Activated CD4-positive, alpha-beta T cell treated with anti-CD3 and anti-CD28 coated beads, Interleukin-2, amount 10 ng/mL, durations not matched to agents 24 days and 14 days (primary cell): ENCODE measurements around the gene RIC3. TPM values are rescaled to one million over a fixed set of nuclear protein-coding genes. Genes with fewer than 3 reads are reported as not detected.

Source experiments
- DNase-seq: peaks from one replicate; pipeline ENCODE4 v3.0.0; 2022
- H3K27ac Mint-ChIP-seq: one replicate; pipeline ENCODE4 v1.8.0; 2022; ENCODE audit warnings: mild to moderate bottlenecking, mixed read lengths
- H3K27me3 Mint-ChIP-seq: one replicate; pipeline ENCODE4 v1.8.0; 2022; ENCODE audit warnings: mixed read lengths
- H3K36me3 Mint-ChIP-seq: one replicate; pipeline ENCODE4 v1.8.0; 2022; ENCODE audit warnings: low read depth, mild to moderate bottlenecking, mixed read lengths
- H3K4me1 Mint-ChIP-seq: one replicate; pipeline ENCODE4 v1.8.0; 2021; ENCODE audit warnings: mixed read lengths
- H3K4me3 Mint-ChIP-seq: one replicate; pipeline ENCODE4 v1.8.0; 2022; ENCODE audit warnings: mild to moderate bottlenecking, moderate library complexity, mixed read lengths
- H3K9me3 Mint-ChIP-seq: one replicate; pipeline ENCODE4 v1.8.0; 2021; ENCODE audit warnings: mixed read lengths
- intact Hi-C: fragments of 100-400 bp; cut with micrococcal nuclease; formaldehyde crosslinking; loops from one replicate; pipeline ENCODE4 v1.15.1; 2023
- total RNA-seq: library from RNA; stranded (reverse); gene quantifications from 2 replicates; pipeline ENCODE4 v1.2.3, GENCODE V29; 2022

The RIC3 gene
- total RNA-seq, 1 donor from 2014 or later = 4.5 TPM

GRCh38 chr11:8095806-8096522, 72.9 kb downstream of the RIC3 start:
- intact Hi-C loops = no loop called here
- no peaks in the 10 kb centered on the region for H3K36me3 Mint-ChIP-seq
- no peaks in the 10 kb centered on the region for H3K9me3 Mint-ChIP-seq
- DNase-seq = no peak
- H3K4me1 Mint-ChIP-seq = peaks cover 3% of the 10 kb centered on the region
- no peak overlapping the region for H3K27ac Mint-ChIP-seq
- no peak overlapping the region for H3K4me3 Mint-ChIP-seq
- H3K27me3 Mint-ChIP-seq = no peaks in the 10 kb centered on the region

- Mint-ChIP-seq H3K27me3 (no peaks in the 10 kb centered on the region), H3K4me3 (no peak overlapping the region), H3K4me1 (peaks cover 3% of the 10 kb centered on the region), H3K27ac (no peak overlapping the region), H3K9me3 (no peaks in the 10 kb centered on the region), H3K36me3 (no peaks in the 10 kb centered on the region)
- no peak for DNase-seq
- intact Hi-C loops = no loop called here
These were observed 73.5 kb downstream of the RIC3 start for GRCh38 chr11:8095371-8095770.

GRCh38 chr11:8094656-8095055, 74.2 kb downstream of the RIC3 start:
- DNase-seq = no peak
- H3K4me3 Mint-ChIP-seq = no peak overlapping the region
- H3K27ac Mint-ChIP-seq = no peak overlapping the region
- intact Hi-C loops = no loop called here
- H3K9me3 Mint-ChIP-seq = no peaks in the 10 kb centered on the region
- H3K4me1 Mint-ChIP-seq = peaks cover 3% of the 10 kb centered on the region
- H3K27me3 Mint-ChIP-seq = no peaks in the 10 kb centered on the region
- H3K36me3 Mint-ChIP-seq = no peaks in the 10 kb centered on the region

- Mint-ChIP-seq H3K27ac (no peak overlapping the region), H3K36me3 (no peaks in the 10 kb centered on the region), H3K9me3 (no peaks in the 10 kb centered on the region), H3K27me3 (no peaks in the 10 kb centered on the region), H3K4me1 (peaks cover 3% of the 10 kb centered on the region), H3K4me3 (no peak overlapping the region)
- no peak for DNase-seq
- intact Hi-C loops = no loop called here
These were observed 74.8 kb downstream of the RIC3 start for GRCh38 chr11:8093931-8094575.

GRCh38 chr11:8092587-8093424, 76.0 kb downstream of the RIC3 start:
- intact Hi-C loops = loop anchor here (1.0 kb wide), 1 partner anchor 87 kb away; no protein-coding TSS in a partner anchor

DNA sequence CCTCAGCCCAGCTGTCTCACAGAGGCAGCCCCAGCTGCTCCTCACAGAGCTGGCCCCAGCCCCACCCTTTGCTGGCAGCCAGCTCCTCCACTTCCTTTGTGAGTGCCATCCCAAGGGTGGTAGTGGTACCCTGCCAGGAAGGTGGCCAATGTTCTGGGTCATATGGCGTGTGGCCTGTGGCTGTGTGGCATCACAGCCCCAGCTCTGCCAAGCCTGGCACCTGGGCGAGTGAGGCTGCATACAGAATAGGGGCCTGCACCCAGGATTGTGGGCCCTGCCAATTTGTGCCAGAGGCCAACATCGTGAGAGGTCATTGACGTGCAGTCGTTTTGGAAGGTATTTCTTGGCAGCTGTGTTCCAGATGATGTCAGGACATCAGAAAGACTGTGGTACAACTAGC, 77.1 kb downstream of the RIC3 start:
- Mint-ChIP-seq H3K9me3 (no peaks in the 10 kb centered on the region), H3K4me1 (peaks cover 3% of the 10 kb centered on the region), H3K36me3 (no peaks in the 10 kb centered on the region), H3K27me3 (no peaks in the 10 kb centered on the region), H3K4me3 (no peak overlapping the region), H3K27ac (no peak overlapping the region)
- DNase-seq = no peak
- intact Hi-C loops = loop anchor here (1.0 kb wide), 1 partner anchor 85 kb away; no protein-coding TSS in a partner anchor

More at GRCh38 chr11:8092587-8093424, 76.0 kb downstream of the RIC3 start:
- H3K4me3 Mint-ChIP-seq = no peak overlapping the region
- H3K27ac Mint-ChIP-seq = no peak overlapping the region
- no peaks in the 10 kb centered on the region for H3K9me3 Mint-ChIP-seq
- peaks cover 3% of the 10 kb centered on the region for H3K4me1 Mint-ChIP-seq
- H3K27me3 Mint-ChIP-seq = no peaks in the 10 kb centered on the region
- no peaks in the 10 kb centered on the region for H3K36me3 Mint-ChIP-seq
- DNase-seq = peak; percentile 76

DNA sequence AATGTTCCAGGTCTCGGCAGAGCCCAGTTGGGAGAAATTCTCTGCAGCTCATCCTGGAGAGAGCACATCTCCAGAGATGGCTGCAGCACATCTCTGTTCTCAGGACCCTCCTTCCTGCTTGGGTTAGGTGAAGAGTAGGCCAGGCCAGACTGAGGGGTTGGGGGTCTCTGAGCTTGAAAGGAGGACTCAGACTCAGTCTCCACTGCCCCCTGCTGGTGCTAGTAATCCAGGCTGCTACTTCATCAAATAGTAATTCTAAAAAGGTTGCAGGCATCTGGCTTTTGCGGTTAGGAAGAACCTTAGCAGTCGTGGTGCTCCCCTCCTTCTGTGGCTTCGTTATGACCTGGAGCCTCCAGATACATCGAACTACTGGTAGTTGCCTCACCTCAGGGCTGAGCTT, 78.1 kb downstream of the RIC3 start:
- intact Hi-C loops = no loop called here
- Mint-ChIP-seq H3K27ac (no peak overlapping the region), H3K9me3 (no peaks in the 10 kb centered on the region), H3K4me1 (peaks cover 3% of the 10 kb centered on the region), H3K4me3 (no peak overlapping the region), H3K36me3 (no peaks in the 10 kb centered on the region), H3K27me3 (peaks cover 2% of the 10 kb centered on the region)
- peak; percentile 61 for DNase-seq

DNA sequence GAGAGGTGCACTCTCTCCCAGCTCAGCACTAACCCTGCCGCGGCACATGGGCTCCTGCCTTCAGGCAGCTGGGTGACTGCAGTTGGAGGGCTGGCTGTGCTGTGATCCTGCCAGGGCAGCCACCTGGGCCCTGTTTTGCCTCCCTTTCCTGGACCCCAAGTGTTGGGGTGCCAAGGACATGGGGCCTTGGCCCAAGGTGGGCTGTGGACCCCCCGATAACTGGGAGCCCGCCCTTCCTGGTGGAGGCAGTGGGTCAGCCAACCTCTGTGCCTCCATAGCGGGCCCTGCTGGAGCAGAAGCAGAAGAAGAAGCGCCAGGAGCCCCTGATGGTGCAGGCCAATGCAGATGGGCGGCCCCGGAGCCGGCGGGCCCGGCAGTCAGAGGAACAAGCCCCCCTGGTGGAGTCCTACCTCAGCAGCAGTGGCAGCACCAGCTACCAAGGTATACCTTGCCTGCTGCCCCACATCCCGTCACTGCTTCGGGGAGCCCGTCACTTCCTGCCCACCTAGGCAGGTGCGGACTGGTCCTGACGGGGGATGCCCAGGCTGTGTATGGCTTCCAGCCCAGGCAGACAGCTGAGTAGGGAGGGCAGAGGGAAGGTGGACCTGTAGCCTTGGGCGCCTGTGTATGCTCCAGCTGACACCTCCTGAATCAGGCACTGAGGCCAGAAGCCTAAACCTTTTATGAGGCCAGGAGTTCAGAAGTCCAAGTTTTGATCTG, 78.9 kb downstream of the RIC3 start:
- intact Hi-C loops = no loop called here
- no peak for DNase-seq
- Mint-ChIP-seq H3K27me3 (peaks cover 3% of the 10 kb centered on the region), H3K27ac (no peak overlapping the region), H3K4me1 (peaks cover 3% of the 10 kb centered on the region), H3K9me3 (no peaks in the 10 kb centered on the region), H3K36me3 (no peaks in the 10 kb centered on the region), H3K4me3 (no peak overlapping the region)

GRCh38 chr11:8087756-8088155, 81.1 kb downstream of the RIC3 start:
- peaks cover 3% of the 10 kb centered on the region for H3K4me1 Mint-ChIP-seq
- DNase-seq = no peak
- H3K4me3 Mint-ChIP-seq = no peak overlapping the region
- H3K36me3 Mint-ChIP-seq = no peaks in the 10 kb centered on the region
- H3K27ac Mint-ChIP-seq = no peak overlapping the region
- H3K9me3 Mint-ChIP-seq = no peaks in the 10 kb centered on the region
- intact Hi-C loops = no loop called here
- H3K27me3 Mint-ChIP-seq = peaks cover 15% of the 10 kb centered on the region

DNA sequence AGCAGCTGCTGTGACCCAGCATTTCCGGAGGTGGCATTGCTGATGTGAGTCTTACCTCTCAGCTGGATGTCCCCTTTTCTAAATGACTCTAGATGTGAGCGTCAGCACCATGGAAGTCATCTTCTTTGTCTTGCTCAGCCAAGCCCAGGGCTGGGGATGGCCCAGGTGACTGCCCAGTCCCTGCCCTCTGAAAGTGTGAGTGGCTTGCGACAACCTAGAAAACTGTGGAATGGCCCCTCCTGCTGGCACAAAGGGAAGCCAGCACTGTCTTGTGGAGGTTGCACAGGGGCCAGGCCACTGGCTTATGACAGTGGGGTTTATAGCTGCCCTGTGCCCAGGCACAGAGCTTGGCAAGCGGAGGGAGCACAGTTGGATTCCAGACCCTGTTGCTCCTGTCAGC, 81.6 kb downstream of the RIC3 start:
- intact Hi-C loops = no loop called here
- Mint-ChIP-seq H3K9me3 (no peaks in the 10 kb centered on the region), H3K4me3 (no peak overlapping the region), H3K27me3 (peaks cover 21% of the 10 kb centered on the region), H3K4me1 (no peaks in the 10 kb centered on the region), H3K36me3 (no peaks in the 10 kb centered on the region), H3K27ac (no peak overlapping the region)
- no peak for DNase-seq

- Mint-ChIP-seq H3K27me3 (peaks cover 27% of the 10 kb centered on the region), H3K36me3 (no peaks in the 10 kb centered on the region), H3K9me3 (no peaks in the 10 kb centered on the region), H3K4me1 (no peaks in the 10 kb centered on the region), H3K4me3 (no peak overlapping the region), H3K27ac (no peak overlapping the region)
- DNase-seq = no peak
- intact Hi-C loops = no loop called here
These were observed 82.3 kb downstream of the RIC3 start for GRCh38 chr11:8086571-8086970.

DNA sequence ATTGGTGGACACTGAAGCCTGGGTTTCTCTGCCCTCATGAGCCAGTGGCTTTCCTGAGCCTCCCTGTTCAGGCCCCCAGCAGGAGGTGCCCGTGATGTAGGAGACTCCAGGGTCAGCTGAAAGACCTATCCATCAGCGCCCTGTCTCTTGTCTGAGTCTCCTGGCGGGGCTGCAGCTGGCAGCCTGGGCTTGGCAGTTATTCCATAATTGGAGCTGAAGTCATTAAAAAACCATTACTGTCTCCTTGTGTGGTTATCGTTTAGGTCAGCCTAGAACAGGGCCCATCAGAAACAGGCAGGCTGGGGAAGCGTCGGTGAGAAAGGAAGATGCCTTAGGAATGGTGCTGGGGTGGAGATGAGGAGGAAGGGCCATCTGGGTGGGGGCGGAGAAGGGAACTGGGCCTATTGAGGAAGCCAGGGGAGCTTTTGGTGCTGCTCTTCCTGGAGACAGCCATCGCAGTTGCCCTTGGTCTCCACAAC, 82.8 kb downstream of the RIC3 start:
- Mint-ChIP-seq H3K9me3 (no peaks in the 10 kb centered on the region), H3K4me1 (no peaks in the 10 kb centered on the region), H3K36me3 (no peaks in the 10 kb centered on the region), H3K4me3 (no peak overlapping the region), H3K27me3 (peaks cover 27% of the 10 kb centered on the region), H3K27ac (no peak overlapping the region)
- DNase-seq = no peak
- intact Hi-C loops = no loop called here

DNA sequence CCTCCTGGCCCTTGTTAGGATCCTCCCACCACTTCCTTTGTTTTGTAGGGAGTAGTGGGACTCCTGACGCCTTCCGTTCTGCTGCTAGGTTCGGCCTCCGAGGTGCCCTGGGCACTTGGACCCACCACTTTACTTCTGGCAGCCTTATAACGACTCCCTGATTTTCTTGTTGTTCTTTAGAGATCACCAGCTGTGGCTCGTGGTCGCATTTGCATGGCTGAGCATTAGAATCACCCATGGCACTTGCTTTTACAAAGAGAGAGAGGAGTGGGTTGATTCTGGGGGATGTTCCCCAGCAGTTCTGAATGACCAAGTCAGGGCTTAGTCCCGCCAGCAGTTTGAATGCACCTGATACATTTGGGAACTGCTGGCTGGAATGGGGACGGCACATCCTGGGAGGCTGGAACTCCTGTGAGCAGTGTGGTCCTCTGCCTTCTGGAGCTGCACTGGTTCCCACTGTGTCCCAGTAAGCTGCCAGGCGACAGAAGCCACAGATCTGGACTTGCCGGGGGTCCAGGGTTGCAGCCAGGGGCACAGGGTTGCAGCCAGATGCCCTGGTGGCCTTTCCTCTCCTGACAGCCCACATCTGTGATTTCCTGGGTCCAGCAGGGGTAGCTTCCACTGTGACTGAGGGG, 83.7 kb downstream of the RIC3 start:
- H3K4me3 Mint-ChIP-seq = no peak overlapping the region
- DNase-seq = no peak
- H3K27ac Mint-ChIP-seq = no peak overlapping the region
- H3K9me3 Mint-ChIP-seq = no peaks in the 10 kb centered on the region
- H3K4me1 Mint-ChIP-seq = no peaks in the 10 kb centered on the region
- peaks cover 35% of the 10 kb centered on the region for H3K27me3 Mint-ChIP-seq
- intact Hi-C loops = no loop called here
- no peaks in the 10 kb centered on the region for H3K36me3 Mint-ChIP-seq
